ENCODE measurements around the gene ATP13A3.
"Not testable (repeated sequence)": the region's sequence is repeated elsewhere in the genome, so short reads cannot be mapped to it uniquely, and the experiment has no call there.

Gene ATP13A3

DNA sequence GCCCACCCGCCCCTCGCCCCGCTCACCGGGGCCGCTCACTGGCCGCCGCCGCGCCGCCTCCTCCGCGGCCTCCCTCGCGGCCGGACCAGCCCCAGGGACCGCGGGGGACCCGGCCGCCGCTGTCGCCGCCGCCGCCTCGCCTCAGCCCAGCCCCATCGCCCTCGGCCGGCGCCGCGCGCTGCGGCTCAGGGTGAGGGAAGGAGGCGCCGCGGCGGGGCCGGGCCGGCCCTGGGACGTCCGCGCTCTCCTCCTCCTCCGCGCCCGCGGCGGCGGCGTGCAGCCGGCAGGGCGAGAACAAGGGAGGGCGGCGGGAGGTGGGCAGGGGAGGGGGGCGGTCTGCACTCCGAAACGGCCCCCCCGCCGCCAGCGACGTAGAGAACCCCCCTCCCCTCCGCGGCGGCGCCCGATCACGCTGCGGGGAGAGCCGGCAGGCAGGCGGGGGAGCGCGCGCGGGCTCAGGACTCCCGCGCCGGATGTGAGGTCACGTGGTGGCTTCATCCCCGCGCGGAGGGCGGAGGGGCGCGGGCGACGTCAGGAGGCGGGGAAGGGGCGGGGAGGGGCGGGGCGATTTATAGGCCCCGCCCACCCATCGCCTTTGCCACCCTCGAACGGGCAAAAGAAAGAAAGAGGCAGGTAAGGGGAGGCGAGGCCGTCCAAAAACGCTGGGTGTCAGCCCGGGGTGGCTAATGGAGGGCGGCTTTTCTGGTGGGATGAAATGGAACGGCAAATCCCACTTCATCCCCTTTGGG, at the start of gene ATP13A3:
ATP13A3 (minus strand) TSS at position 463 of the 749 bp plus-strand sequence. CDS start 24,812 bp downstream, outside the sequence.
- no peak for DNase-seq (ENCODE audit: low read depth)

DNA sequence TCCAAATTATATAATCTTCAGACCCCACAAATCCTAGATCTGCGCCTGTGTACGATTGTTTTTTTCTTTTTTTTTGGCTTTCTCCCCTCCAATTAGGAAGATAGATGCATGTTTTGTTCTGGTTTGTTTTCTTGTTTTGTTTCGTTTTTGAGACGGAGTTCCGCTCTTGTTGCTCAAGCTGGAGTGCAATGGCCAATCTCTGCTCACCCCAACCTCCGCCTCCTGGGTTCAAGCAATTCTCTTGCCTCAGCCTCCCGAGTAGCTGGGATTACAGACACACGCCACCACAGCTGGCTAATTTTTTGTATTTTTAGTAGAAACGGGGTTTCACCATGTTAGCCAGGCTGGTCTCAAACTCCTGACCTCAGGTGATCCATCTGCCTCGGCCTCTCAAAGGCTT, 48.4 kb upstream of the ATP13A3 start:
- DNase-seq (ENCODE audit: low read depth), result not testable (repeated sequence)

- DNase-seq (ENCODE audit: low read depth), result no peak
Measured at GRCh38 chr3:194534243-194534642, 47.4 kb upstream of the ATP13A3 start.

GRCh38 chr3:194532591-194532990, 45.8 kb upstream of the ATP13A3 start:
- DNase-seq (ENCODE audit: low read depth), result no peak

DNA sequence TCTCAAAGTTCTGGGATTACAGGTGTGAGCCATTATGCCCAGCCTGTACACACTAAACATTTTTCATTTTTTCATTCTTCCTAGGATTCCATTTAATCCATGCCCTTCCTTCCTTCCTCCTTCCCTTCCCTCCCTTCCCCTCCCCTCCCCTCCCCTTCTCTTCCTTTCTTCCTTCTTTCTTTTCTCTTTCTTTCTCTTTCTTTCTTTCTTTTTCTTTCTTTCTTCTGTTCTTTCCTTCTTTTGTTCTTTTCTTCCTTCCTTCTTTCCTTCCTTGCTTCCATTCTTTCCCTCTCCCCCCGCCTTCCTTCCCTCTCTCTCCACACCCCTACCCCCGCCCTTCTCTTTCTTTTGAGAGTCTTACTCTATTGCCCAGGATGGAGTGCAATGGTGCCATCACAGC, 40.9 kb upstream of the ATP13A3 start:
- no peak for DNase-seq (ENCODE audit: low read depth)

GRCh38 chr3:194526164-194526563, 39.4 kb upstream of the ATP13A3 start:
- no peak for DNase-seq (ENCODE audit: low read depth)

DNA sequence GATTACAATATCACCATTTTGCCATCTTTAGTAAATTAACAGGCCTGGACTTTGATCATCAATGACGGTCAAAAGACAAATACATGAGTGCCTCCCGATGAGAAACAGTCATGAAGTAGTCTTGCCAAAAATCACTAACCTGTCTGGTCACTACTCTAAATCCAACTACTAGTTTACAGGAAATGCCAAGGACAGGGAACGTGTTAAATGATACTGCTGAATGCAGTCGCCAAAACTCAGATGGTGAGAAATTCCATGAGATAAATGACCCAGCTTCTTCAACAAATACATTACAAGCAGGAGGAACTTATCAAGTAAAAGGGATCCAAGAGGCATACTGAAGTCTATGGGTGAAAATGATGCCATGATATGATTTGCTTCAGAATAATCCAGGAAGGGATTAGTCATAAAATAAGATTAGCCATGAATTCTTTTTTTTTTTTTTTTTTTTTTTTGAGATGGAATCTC, 35.8 kb upstream of the ATP13A3 start:
- DNase-seq (ENCODE audit: low read depth), result peak; percentile 65

- no peak for DNase-seq (ENCODE audit: low read depth)
Measured at GRCh38 chr3:194521510-194522260, 34.9 kb upstream of the ATP13A3 start.

GRCh38 chr3:194520682-194521162, 33.9 kb upstream of the ATP13A3 start:
- not testable (repeated sequence) for DNase-seq (ENCODE audit: low read depth)

DNA sequence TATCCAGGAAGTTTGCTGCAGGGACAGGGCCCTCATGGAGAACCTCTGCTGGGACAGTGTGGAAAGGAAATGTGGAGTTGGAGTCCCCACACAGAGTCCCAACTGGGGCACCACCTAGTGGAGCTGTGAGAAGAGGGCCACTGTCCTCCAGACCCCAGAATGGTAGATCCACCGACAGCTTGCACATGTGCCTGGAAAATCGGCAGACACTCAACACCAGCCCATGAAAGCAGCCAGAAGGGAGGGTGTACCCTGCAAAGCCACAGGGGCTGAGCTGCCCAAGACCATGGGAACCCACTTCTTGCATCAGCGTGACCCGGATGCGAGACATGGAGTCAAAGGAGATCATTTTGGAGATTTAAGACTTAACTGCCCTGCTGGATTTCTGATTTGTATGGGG, 33.4 kb upstream of the ATP13A3 start:
- DNase-seq (ENCODE audit: low read depth), result not testable (repeated sequence)

- no peak for DNase-seq (ENCODE audit: low read depth)
Measured at GRCh38 chr3:194518652-194519051, 31.9 kb upstream of the ATP13A3 start.

DNA sequence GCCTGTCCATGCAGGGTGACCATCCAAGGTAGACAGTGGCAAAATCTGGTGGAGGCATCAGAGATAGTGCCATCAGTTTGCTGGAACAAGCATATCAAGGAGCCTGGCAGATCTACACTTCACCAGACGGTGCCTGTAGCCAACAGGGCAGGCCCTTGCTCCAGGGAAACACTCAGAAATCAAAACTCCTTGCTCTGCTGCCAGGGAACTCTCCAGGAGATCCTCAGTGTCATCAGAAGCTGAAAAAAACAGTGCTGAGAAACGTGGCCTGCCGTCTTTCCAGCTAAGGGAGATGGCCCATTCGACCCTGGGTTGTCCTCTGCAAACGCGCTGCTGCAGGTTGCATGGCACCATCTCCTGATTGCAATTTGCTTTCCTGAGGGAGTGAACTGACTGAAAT, 30.5 kb upstream of the ATP13A3 start:
- no peak for DNase-seq (ENCODE audit: low read depth)

GRCh38 chr3:194514626-194515025, 27.8 kb upstream of the ATP13A3 start:
- no peak for DNase-seq (ENCODE audit: low read depth)

DNA sequence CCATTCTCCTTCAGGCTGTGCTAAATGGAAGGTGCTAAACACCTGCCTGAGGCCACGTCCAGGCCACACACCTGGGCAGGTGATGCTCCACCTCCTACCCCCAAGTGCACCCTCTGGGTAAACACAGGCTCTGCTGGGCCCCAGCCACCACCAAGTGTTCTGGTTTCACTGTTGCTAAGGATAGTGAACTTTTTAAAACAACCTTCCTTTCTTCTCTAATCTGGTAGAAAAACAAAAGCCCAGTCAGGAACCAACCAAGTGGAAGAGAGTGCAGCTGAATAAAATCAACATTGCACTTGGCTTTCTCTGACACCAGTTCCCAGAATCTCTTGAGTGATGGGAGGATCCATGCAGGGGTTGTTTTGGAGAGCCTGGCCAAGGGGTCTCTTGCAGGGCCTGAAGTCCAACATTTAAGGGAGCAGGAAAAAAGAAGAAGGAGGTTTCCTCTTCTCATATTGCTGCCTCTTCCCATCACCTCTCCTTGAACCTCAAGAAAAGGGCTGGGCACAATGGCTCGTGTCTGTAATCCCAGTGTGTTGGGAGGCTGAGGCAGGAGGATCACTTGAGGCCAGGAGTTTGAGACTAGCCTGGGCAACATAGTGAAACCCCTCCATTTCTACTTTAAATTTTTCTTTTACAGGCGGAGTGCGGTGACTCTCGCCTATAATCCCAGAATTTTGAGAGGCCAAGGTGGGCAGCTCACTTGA, 26.2 kb upstream of the ATP13A3 start:
- no peak for DNase-seq (ENCODE audit: low read depth)

- DNase-seq (ENCODE audit: low read depth), result no peak
Measured at GRCh38 chr3:194508491-194509453, 22.0 kb upstream of the ATP13A3 start.

DNA sequence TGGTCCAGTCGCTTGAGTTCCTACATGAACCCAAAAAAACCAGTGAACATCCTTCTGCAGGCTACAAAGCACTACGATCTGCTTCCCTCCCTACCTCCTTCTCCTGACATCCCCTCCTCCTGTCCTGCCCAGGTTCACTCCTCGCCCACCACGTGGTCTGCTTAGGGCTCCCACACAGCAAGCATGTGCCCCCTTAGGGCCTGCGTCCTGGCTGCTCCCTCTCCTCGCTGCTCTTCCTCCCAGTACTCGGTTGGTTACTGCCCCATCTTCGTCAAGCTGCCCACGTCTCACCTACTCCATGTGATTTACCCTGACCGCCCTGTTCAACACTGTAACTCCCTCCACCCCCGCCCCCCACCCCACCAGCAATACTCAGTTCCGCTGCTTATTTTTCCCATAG, 20.8 kb upstream of the ATP13A3 start:
- no peak for DNase-seq (ENCODE audit: low read depth)

- DNase-seq (ENCODE audit: low read depth), result no peak
Measured at GRCh38 chr3:194505791-194506415, 19.1 kb upstream of the ATP13A3 start.

GRCh38 chr3:194504861-194505260, 18.1 kb upstream of the ATP13A3 start:
- no peak for DNase-seq (ENCODE audit: low read depth)

DNA sequence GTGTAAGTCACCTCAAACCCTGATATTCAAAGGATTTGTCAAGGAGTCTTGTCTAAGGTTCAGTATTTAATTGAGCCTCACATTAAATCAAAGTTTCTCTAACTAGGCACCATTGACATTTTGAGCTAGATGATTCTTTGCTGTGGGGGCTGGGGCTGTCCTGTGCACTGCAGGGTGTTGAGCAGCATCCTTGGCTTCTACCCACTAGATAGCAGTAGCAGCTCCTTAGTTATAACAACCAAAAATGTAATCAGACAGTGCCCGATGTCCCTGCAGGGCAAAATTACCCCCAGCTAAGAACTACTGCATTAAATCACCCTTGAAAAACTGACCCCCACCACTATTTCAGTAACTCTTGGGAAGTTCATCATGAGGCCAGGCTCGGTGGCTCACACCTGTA, 17.3 kb upstream of the ATP13A3 start:
- DNase-seq (ENCODE audit: low read depth), result no peak

DNA sequence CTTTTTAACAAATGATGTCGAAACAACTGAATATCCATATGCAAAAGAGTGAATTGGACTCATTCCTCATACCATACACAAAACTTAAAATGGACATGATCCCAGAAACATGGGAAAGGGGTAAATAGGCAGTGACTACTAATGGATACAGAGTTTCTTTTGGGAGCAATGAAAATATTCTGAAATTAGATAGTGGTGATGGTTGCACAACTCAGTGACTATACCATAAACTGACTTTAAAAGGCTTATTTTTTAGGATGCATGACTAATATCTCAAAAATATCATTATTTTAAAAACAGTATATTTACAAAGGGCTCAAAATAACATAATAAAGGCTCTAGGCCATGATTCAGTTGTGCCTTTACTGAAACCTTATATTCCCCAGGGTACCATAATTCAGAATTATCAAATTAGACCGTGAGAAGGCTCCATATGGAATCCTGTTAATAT, 16.3 kb upstream of the ATP13A3 start:
- DNase-seq (ENCODE audit: low read depth), result no peak

DNA sequence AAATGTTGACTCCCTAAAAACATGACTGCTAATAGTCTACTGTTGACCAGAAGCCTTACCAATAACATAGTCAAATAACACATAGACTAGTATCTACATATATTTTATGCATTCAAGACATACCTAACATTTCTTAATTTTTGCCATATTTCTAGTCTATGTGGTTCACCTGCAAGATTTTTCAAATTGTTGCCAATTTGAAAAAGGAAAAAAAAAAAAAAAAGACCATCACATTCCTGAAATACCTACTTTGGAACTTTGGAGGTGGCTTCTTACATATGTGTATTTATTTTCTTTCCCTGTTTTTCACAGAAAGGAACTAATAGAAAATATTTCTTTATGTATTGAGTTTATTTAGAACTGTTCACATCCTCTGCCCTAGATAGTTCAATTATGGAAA, 13.4 kb upstream of the ATP13A3 start:
- DNase-seq (ENCODE audit: low read depth), result no peak

Data from HS-27A (cell line).